Neutrophil (primary cell): ENCODE measurements around the gene LPIN1.

Source experiments
- H3K27ac ChIP-seq: fragments of 200-600 bp; sonication (generic); 2 replicates; pipeline ENCODE4 v1.5.1; 2016; ENCODE audit warnings: mild to moderate bottlenecking, moderate library complexity
- H3K27me3 ChIP-seq: fragments of 200-600 bp; sonication (generic); 2 replicates; pipeline ENCODE4 v1.6.0; 2016; ENCODE audit warnings: mild to moderate bottlenecking
- H3K36me3 ChIP-seq: fragments of 200-600 bp; sonication (generic); 2 replicates; pipeline ENCODE4 v1.5.1; 2017
- H3K4me1 ChIP-seq, 2 experiments: fragments of 200-600 bp in 1 of 2; sonication (generic) in 1 of 2; 1 replicate in 1 of 2; 2 replicates in 1 of 2; pipeline versions ENCODE4 v1.5.1 to v1.6.1; 2013 to 2016; ENCODE audit warnings: low read depth in 1 of 2, low read length in 1 of 2, mild to moderate bottlenecking in 1 of 2, moderate library complexity in 1 of 2; ENCODE audit not compliant: control insufficient read depth in 1 of 2, insufficient read depth in 1 of 2
- H3K4me3 ChIP-seq, 2 experiments: fragments of 200-600 bp in 1 of 2; sonication (generic) in 1 of 2; 1 replicate in 1 of 2; 2 replicates in 1 of 2; pipeline ENCODE4 v1.5.1; 2013 to 2016; ENCODE audit warnings: low read depth in 1 of 2, low read length in 1 of 2, mild to moderate bottlenecking in 1 of 2, moderate library complexity in 1 of 2
- H3K9me3 ChIP-seq: fragments of 200-600 bp; sonication (generic); 2 replicates; pipeline ENCODE4 v1.5.1; 2016
- TF ChIP-seq, protein P1 (sequence below): fragments of 200-600 bp; sonication (generic); IDR thresholded peaks from 2 replicates; pipeline ENCODE4 v1.5.1; 2016; ENCODE audit warnings: antibody characterized with exemption

LPIN1 gene

DNA sequence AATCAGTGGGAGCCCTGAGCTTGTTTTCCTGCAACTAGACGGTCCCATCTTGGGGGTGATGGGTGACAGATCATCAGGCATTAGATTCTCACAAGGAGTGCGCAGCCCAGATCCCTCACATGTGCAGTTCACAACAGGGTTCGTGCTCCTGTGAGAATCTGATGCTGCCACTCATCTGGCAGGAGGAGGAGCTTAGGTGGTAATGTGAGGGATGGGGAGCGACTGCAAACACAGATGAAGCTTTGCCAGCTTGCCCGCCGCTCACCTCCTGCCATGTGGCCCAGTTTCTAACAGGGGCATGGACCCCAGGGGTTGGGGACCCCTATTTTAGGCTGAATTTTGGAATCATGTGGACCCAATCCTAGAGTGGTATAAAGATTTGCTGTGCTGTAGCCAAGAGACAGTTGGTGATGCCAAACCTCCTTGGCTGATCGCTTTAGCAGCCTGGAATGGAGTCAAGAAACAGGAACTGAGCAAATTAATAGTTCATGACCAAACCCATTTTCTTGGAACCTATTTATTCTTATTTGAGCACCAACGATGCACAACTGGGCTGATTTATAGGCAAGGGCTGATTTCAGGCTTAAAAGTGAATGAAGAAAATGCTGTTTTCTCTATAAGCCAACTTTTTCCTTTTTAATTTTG is 25.7 kb downstream of the LPIN1 start:
- Histone ChIP-seq H3K9me3 (no peaks in the 10 kb centered on the region), H3K4me1 (no peaks in the 10 kb centered on the region), H3K4me3 (no peak overlapping the region), H3K27ac (no peak overlapping the region), H3K36me3 (no peaks in the 10 kb centered on the region), H3K27me3 (no peaks in the 10 kb centered on the region)
- TF ChIP-seq, protein P1, sequence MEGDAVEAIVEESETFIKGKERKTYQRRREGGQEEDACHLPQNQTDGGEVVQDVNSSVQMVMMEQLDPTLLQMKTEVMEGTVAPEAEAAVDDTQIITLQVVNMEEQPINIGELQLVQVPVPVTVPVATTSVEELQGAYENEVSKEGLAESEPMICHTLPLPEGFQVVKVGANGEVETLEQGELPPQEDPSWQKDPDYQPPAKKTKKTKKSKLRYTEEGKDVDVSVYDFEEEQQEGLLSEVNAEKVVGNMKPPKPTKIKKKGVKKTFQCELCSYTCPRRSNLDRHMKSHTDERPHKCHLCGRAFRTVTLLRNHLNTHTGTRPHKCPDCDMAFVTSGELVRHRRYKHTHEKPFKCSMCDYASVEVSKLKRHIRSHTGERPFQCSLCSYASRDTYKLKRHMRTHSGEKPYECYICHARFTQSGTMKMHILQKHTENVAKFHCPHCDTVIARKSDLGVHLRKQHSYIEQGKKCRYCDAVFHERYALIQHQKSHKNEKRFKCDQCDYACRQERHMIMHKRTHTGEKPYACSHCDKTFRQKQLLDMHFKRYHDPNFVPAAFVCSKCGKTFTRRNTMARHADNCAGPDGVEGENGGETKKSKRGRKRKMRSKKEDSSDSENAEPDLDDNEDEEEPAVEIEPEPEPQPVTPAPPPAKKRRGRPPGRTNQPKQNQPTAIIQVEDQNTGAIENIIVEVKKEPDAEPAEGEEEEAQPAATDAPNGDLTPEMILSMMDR, result no peak

DNA sequence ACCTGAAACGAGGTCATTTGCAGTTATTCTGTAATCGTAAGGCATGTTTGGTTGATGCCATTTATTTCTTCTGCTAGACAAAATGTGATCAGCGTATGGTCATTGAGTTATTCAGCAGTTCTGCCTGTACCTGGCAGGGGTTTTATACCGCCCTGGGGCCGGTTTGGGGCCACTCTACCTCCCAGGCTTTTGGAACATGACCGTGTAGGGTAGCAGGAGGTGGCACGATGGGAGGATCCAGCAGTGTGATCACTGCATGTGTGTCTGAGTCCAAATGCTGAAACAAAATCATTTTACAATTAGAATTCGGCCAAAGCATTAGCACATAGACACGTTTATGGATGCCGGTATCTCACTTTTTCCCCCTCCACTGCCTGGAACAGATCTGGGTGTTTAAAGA is 26.7 kb downstream of the LPIN1 start:
- Histone ChIP-seq H3K4me3 (no peak overlapping the region), H3K27ac (no peak overlapping the region), H3K9me3 (no peaks in the 10 kb centered on the region), H3K4me1 (no peaks in the 10 kb centered on the region), H3K27me3 (peaks cover 7% of the 10 kb centered on the region), H3K36me3 (no peaks in the 10 kb centered on the region)
- TF ChIP-seq, protein P1, result no peak

DNA sequence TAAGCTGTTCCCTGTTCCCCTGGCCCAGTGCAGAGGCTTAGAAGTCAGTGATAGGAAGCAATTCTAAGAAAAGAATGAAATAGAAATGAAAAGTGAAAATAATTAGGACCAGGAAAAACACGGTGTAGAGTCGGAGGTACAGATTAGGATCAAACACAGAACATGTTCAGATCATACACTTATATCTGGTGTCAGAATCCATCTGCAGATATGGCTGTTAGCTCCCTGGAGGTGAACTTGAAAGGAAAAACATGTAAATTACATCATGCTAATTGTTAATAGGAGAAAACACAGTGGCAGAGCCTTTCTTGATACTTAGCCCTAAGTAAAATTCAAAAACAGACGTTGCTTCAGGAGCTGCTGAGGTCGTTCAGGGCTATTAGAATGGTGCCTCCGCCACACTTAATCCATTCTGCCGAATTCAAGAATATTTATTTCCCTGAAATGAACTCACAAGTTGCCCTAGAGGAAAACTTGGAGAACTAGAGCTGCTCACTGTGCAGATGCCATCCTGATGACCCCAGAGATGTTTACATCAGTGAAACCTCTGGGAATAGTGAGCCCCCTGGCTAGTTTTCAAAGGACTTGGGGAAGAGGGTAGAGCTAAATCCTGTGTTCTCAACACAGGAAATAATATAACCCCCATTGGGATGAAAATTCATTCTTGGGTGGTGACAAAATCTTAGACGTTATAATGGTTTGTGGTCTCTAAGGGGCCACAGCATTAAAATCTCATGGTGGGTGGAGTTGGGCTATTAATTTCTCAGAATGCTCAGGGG is 27.5 kb downstream of the LPIN1 start:
- H3K9me3 ChIP-seq, result no peaks in the 10 kb centered on the region
- TF ChIP-seq, protein P1, result no peak
- H3K36me3 ChIP-seq, result no peaks in the 10 kb centered on the region
- H3K4me1 ChIP-seq, result peaks cover 0 to 7% of the 10 kb centered on the region in 2 experiments
- no peak overlapping the region for H3K4me3 ChIP-seq
- peaks cover 15% of the 10 kb centered on the region for H3K27me3 ChIP-seq
- no peak overlapping the region for H3K27ac ChIP-seq

DNA sequence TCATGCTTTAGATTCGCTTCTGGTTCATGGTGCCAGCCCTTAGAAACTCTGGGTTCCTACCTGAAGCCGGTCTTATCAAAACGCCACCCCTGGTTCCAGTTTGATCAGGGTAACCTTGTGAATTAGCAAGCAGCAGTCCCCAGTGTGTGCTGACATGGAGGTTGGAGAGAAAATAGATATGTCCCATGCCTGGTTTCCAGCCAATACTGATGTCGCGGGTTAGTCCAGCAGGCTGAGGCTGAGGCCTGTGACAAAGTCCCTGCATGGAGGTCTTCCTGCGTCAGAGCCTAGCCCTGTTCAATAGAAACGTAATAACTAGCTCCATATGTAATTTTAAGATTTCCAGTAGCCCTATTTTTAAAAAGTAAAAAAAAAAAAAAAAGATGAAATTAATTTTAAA is 28.2 kb downstream of the LPIN1 start:
- H3K4me1 ChIP-seq, result peaks cover 0 to 12% of the 10 kb centered on the region in 2 experiments

DNA sequence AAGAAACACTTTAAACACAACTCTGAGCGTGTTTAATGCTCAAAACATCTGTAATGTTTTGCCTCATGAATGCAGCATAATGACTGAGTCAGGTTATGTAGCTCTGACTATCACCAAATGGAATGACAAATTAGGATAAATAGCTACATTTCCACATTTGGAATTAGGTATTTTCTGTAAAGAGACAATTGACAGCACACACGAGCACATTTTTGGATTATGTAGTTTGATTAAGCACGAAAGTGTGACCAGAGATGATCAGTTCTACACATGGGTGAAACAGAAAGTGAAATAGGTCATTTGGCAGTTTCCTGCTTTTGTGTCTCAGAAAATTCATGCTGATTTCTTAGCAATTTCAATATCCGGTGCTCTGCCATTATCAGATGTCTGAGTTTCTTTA is 29.0 kb downstream of the LPIN1 start:
- peaks cover 18% of the 10 kb centered on the region for H3K27me3 ChIP-seq
- TF ChIP-seq, protein P1, result no peak
- no peak overlapping the region for H3K4me3 ChIP-seq
- H3K9me3 ChIP-seq, result no peaks in the 10 kb centered on the region
- no peak overlapping the region for H3K27ac ChIP-seq
- H3K4me1 ChIP-seq, result peaks cover 0 to 12% of the 10 kb centered on the region in 2 experiments
- no peaks in the 10 kb centered on the region for H3K36me3 ChIP-seq

More for the DNA sequence above, 28.2 kb downstream of the LPIN1 start:
- Histone ChIP-seq H3K9me3 (no peaks in the 10 kb centered on the region), H3K4me3 (no peak overlapping the region), H3K27ac (no peak overlapping the region), H3K36me3 (no peaks in the 10 kb centered on the region), H3K27me3 (peaks cover 18% of the 10 kb centered on the region)
- TF ChIP-seq, protein P1, result no peak
